Activated CD4-positive, alpha-beta memory T cell treated with anti-CD3 and anti-CD28 coated beads, Interleukin-2, amount 10 ng/mL, durations not matched to agents 7 days and 5 days (primary cell): ENCODE data around the gene TNS1. TPM values are rescaled to one million over a fixed set of nuclear protein-coding genes. Genes with fewer than 3 reads are reported as not detected.
A peak's percentile ranks its signal among the peaks of the same experiment; 100 is the strongest.

Experiments used
- CTCF ChIA-PET: fragments of 350-600 bp; sonication (Branson Sonifier 250); formaldehyde crosslinking; loops from one replicate; lab custom pipeline; 2021; ENCODE audit warnings: antibody characterized with exemption, inconsistent platforms; lab: Charles Lee
- POLR2A ChIA-PET: fragments of 350-600 bp; sonication (Branson Sonifier 250); formaldehyde crosslinking; loops from one replicate; lab custom pipeline; 2021; ENCODE audit warnings: antibody characterized with exemption; lab: Charles Lee
- DNase-seq: peaks from one replicate; pipeline ENCODE4 v3.0.0-alpha.2; 2020
- H3K27ac Mint-ChIP-seq: one replicate; pipeline ENCODE4 v1.8.0; 2021; ENCODE audit warnings: mild to moderate bottlenecking, mixed read lengths
- H3K27me3 Mint-ChIP-seq: one replicate; pipeline ENCODE4 v1.8.0; 2021; ENCODE audit warnings: mixed read lengths
- H3K36me3 Mint-ChIP-seq: one replicate; pipeline ENCODE4 v1.8.0; 2021; ENCODE audit warnings: low read depth, mixed read lengths
- H3K4me1 Mint-ChIP-seq: one replicate; pipeline ENCODE4 v1.8.0; 2021; ENCODE audit warnings: mixed read lengths
- H3K4me3 Mint-ChIP-seq: one replicate; pipeline ENCODE4 v1.8.0; 2021; ENCODE audit warnings: mild to moderate bottlenecking, mixed read lengths
- H3K9me3 Mint-ChIP-seq: one replicate; pipeline ENCODE4 v1.8.0; 2021; ENCODE audit warnings: mixed read lengths
- total RNA-seq, 2 experiments: library from RNA; stranded (reverse); gene quantifications; one replicate each; pipeline ENCODE4 v1.2.3, GENCODE V29; 2021

Gene TNS1
- total RNA-seq, 2 experiments from 2014 or later, result 3.2 to 3.4 TPM

- H3K27ac Mint-ChIP-seq, result no peak overlapping the region
- DNase-seq, result no peak
- H3K9me3 Mint-ChIP-seq, result no peaks in the 10 kb centered on the region
- peaks cover 19% of the 10 kb centered on the region for H3K27me3 Mint-ChIP-seq
- H3K36me3 Mint-ChIP-seq, result no peaks in the 10 kb centered on the region
- H3K4me3 Mint-ChIP-seq, result no peak overlapping the region
- peaks cover 12% of the 10 kb centered on the region for H3K4me1 Mint-ChIP-seq
- POLR2A ChIA-PET, result no interaction called here
- CTCF ChIA-PET, result no interaction called here
Measured at GRCh38 chr2:217901835-217902378, 100.9 kb downstream of the TNS1 start.

GRCh38 chr2:217901400-217901799, 101.4 kb downstream of the TNS1 start:
- Mint-ChIP-seq H3K4me1 (peaks cover 12% of the 10 kb centered on the region), H3K36me3 (no peaks in the 10 kb centered on the region), H3K9me3 (no peaks in the 10 kb centered on the region), H3K27ac (no peak overlapping the region), H3K27me3 (peaks cover 14% of the 10 kb centered on the region), H3K4me3 (no peak overlapping the region)
- ChIA-PET CTCF (no interaction called here), POLR2A (no interaction called here)
- DNase-seq, result no peak

- peaks cover 11% of the 10 kb centered on the region for H3K27me3 Mint-ChIP-seq
- ChIA-PET POLR2A (no interaction called here), CTCF (interaction anchor here (0.9 kb wide), 1 partner anchor 14 kb away, joined by 4 read pairs; no protein-coding TSS in a partner anchor)
- H3K36me3 Mint-ChIP-seq, result no peaks in the 10 kb centered on the region
- no peak overlapping the region for H3K4me3 Mint-ChIP-seq
- no peak for DNase-seq
- no peak overlapping the region for H3K27ac Mint-ChIP-seq
- H3K4me1 Mint-ChIP-seq, result peaks cover 10% of the 10 kb centered on the region
- H3K9me3 Mint-ChIP-seq, result no peaks in the 10 kb centered on the region
Measured at GRCh38 chr2:217900780-217901360, 101.9 kb downstream of the TNS1 start.

GRCh38 chr2:217900010-217900779, 102.6 kb downstream of the TNS1 start:
- peaks cover 8% of the 10 kb centered on the region for H3K4me1 Mint-ChIP-seq
- POLR2A ChIA-PET, result no interaction called here
- no peaks in the 10 kb centered on the region for H3K9me3 Mint-ChIP-seq
- H3K27me3 Mint-ChIP-seq, result peaks cover 8% of the 10 kb centered on the region
- H3K36me3 Mint-ChIP-seq, result no peaks in the 10 kb centered on the region
- CTCF ChIA-PET, result interaction anchor here (0.9 to 1.7 kb wide), 2 partner anchors 13 to 111 kb away, joined by 4 to 6 read pairs; no protein-coding TSS in a partner anchor
- DNase-seq, result no peak
- no peak overlapping the region for H3K27ac Mint-ChIP-seq
- H3K4me3 Mint-ChIP-seq, result no peak overlapping the region

GRCh38 chr2:217899231-217900009, 103.4 kb downstream of the TNS1 start:
- Mint-ChIP-seq H3K36me3 (no peaks in the 10 kb centered on the region), H3K4me3 (no peak overlapping the region), H3K27me3 (peaks cover 3% of the 10 kb centered on the region), H3K27ac (no peak overlapping the region), H3K9me3 (no peaks in the 10 kb centered on the region), H3K4me1 (peaks cover 8% of the 10 kb centered on the region)
- peak; percentile 26 for DNase-seq
- ChIA-PET POLR2A (no interaction called here), CTCF (interaction anchor here (1.0 to 1.7 kb wide), 2 partner anchors 13 to 110 kb away, joined by 5 to 6 read pairs; no protein-coding TSS in a partner anchor)

GRCh38 chr2:217897816-217898806, 104.7 kb downstream of the TNS1 start:
- Mint-ChIP-seq H3K4me3 (no peak overlapping the region), H3K9me3 (no peaks in the 10 kb centered on the region), H3K4me1 (peaks cover 4% of the 10 kb centered on the region), H3K27me3 (no peaks in the 10 kb centered on the region), H3K27ac (no peak overlapping the region), H3K36me3 (no peaks in the 10 kb centered on the region)
- ChIA-PET CTCF (interaction anchor here (1.0 to 1.7 kb wide), 4 partner anchors 11 to 112 kb away, joined by 3 to 6 read pairs (median 4); no protein-coding TSS in a partner anchor), POLR2A (no interaction called here)
- no peak for DNase-seq

- CTCF ChIA-PET, result interaction anchor here (1.0 to 1.2 kb wide), 2 partner anchors 10 to 111 kb away, joined by 3 to 4 read pairs; no protein-coding TSS in a partner anchor
- no peak for DNase-seq
- no peaks in the 10 kb centered on the region for H3K9me3 Mint-ChIP-seq
- H3K4me3 Mint-ChIP-seq, result no peak overlapping the region
- H3K27ac Mint-ChIP-seq, result no peak overlapping the region
- no peaks in the 10 kb centered on the region for H3K27me3 Mint-ChIP-seq
- no peaks in the 10 kb centered on the region for H3K36me3 Mint-ChIP-seq
- no peaks in the 10 kb centered on the region for H3K4me1 Mint-ChIP-seq
- POLR2A ChIA-PET, result no interaction called here
Measured at GRCh38 chr2:217897091-217897715, 105.6 kb downstream of the TNS1 start.

GRCh38 chr2:217895070-217895635, 107.6 kb downstream of the TNS1 start:
- CTCF ChIA-PET, result no interaction called here
- POLR2A ChIA-PET, result no interaction called here

GRCh38 chr2:217893440-217893839, 109.4 kb downstream of the TNS1 start:
- CTCF ChIA-PET, result no interaction called here
- Mint-ChIP-seq H3K4me1 (no peaks in the 10 kb centered on the region), H3K27me3 (no peaks in the 10 kb centered on the region), H3K4me3 (no peak overlapping the region), H3K36me3 (no peaks in the 10 kb centered on the region), H3K27ac (no peak overlapping the region), H3K9me3 (no peaks in the 10 kb centered on the region)
- no peak for DNase-seq
- POLR2A ChIA-PET, result no interaction called here

More at GRCh38 chr2:217895070-217895635, 107.6 kb downstream of the TNS1 start:
- Mint-ChIP-seq H3K36me3 (no peaks in the 10 kb centered on the region), H3K4me1 (no peaks in the 10 kb centered on the region), H3K4me3 (no peak overlapping the region), H3K9me3 (no peaks in the 10 kb centered on the region), H3K27ac (no peak overlapping the region), H3K27me3 (no peaks in the 10 kb centered on the region)
- DNase-seq, result no peak

GRCh38 chr2:217892560-217892959, 110.2 kb downstream of the TNS1 start:
- Mint-ChIP-seq H3K27ac (no peak overlapping the region), H3K9me3 (no peaks in the 10 kb centered on the region), H3K27me3 (no peaks in the 10 kb centered on the region), H3K36me3 (no peaks in the 10 kb centered on the region), H3K4me1 (no peaks in the 10 kb centered on the region), H3K4me3 (no peak overlapping the region)
- ChIA-PET CTCF (no interaction called here), POLR2A (no interaction called here)
- no peak for DNase-seq

- CTCF ChIA-PET, result interaction anchor here (1.0 to 2.2 kb wide), 4 partner anchors 99 to 105 kb away, joined by 3 to 6 read pairs (median 4); no protein-coding TSS in a partner anchor
- H3K27ac Mint-ChIP-seq, result no peak overlapping the region
- H3K27me3 Mint-ChIP-seq, result no peaks in the 10 kb centered on the region
- no peaks in the 10 kb centered on the region for H3K36me3 Mint-ChIP-seq
- no peaks in the 10 kb centered on the region for H3K9me3 Mint-ChIP-seq
- POLR2A ChIA-PET, result no interaction called here
- no peak for DNase-seq
- H3K4me3 Mint-ChIP-seq, result no peak overlapping the region
- H3K4me1 Mint-ChIP-seq, result peaks cover 2% of the 10 kb centered on the region
Measured at GRCh38 chr2:217890445-217890844, 112.3 kb downstream of the TNS1 start.
